Measurements from ENCODE around the gene DEPDC5.

GRCh38 chr22:31881865-31882264, 128.0 kb downstream of the DEPDC5 start:
- TF ChIP-seq TAF1 (IDR thresholded peaks at IDR 0.05; ENCODE audit: borderline replicate concordance, low read depth, low read length) (no peak), POLR2A (IDR thresholded peaks at IDR 0.05; ENCODE audit: low read depth, low read length) (no peak)
